NCI-H2081 (cell line): Measurements from ENCODE around the gene OR4F15.
"Not testable (repeated sequence)": the region's sequence is repeated elsewhere in the genome, so short reads cannot be mapped to it uniquely, and the experiment has no call there.

ENCODE experiments used
- DNase-seq, 2 experiments: peaks; one replicate each; lab custom pipeline; 2025; lab: John Stamatoyannopoulos, UW

The OR4F15 gene, protein sequence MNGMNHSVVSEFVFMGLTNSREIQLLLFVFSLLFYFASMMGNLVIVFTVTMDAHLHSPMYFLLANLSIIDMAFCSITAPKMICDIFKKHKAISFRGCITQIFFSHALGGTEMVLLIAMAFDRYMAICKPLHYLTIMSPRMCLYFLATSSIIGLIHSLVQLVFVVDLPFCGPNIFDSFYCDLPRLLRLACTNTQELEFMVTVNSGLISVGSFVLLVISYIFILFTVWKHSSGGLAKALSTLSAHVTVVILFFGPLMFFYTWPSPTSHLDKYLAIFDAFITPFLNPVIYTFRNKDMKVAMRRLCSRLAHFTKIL

GRCh38 chr15:101811902-101812301 is at the start of gene OR4F15:
OR4F15 (plus strand) TSS chr15:101812202; CDS start chr15:101818187, 5,985 bp downstream.
- no peak for DNase-seq

DNA sequence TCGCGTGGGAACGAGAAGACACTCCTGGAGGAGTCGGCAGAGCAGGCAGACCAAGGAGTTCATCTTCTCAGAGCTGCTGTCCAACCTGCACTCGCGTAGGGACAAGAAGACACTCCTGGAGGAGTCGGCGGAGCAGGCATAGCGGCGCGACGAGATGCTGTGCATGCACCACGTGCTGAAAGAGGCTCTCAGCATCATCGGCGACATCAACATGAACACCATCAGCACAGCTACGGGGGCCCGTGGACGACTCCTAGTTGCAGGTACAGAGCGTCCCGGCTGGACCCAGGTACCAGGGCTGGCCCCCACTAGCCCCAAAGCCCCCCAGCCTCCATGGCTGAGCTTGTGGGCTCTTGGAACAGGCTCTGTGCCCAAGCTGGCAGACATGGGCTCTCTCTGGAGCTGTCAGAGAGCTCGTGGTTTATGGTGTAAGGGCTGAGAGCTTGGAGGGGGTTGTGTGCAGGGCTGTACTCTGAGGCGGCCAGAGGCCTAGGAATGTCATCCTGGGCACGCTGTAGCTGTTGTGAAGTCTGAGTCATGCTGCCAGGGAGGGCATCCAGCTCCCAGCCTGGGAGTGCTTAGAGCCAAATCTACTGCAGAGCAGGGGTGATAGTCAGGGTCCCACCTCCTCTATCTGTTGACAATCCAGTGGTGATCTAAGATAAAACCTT is 47.2 kb upstream of the OR4F15 start:
- DNase-seq: not testable (repeated sequence)

GRCh38 chr15:101765340-101765671 is 46.7 kb upstream of the OR4F15 start:
- not testable (repeated sequence) for DNase-seq

GRCh38 chr15:101765772-101766456 is 46.1 kb upstream of the OR4F15 start:
- no peak for DNase-seq

DNA sequence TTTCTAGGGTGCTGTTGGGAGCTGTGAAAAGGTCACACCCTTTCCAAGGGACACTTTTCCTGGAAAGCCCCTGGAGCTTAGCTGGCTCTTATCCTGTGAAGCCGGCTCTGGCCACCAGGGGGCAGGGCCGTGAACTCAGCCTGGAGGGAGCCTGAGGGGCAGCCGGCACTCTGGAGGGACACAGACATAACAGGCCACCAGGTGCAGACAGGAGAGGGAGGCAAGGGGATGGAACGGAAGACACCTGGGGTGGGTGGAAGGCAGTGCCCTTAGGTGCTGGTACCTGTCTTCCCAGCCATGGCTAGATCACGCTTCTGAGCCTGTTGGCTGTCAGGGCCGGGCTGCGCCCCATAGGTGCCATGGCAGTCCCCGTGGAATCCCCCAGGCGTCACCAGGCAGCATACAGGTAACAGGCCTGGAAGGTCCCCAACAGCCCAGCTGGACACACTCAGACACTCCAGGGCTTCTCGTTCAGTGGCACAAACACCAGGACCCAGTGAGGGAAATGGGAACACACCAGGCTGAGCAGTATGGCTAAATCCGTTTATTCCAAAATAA is 44.8 kb upstream of the OR4F15 start:
- not testable (repeated sequence) for DNase-seq

GRCh38 chr15:101772921-101773320 is 39.1 kb upstream of the OR4F15 start:
- no peak for DNase-seq

DNA sequence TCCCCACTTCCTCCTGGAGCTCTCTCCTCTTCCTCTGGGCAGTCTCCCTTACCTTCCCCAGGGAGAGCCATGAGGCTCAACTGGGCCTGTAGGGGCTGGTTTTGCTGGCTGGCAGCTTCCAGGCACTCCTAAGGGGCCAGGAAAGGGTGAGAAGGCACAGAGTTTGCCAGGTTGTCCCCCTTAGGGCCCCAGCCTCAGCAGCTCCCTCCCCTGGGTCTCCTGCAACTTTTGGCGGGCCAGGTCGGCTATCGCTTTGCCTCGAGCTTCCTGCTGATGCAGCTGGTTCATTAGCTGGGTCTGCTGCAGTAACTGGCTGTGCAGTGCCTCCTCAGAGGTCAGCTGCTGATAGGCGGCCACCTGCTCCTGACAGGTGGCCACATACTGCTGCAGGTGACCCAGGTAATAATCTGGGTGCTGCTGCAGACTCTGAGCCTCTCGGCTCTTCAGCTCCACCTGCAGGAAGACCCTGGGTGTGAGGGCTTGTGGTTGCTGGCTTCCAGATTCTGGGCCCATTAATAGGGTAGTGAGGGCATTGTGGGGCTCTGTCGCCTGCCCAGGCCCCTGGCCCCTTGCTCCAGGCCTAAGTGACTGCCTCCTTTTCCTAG is 38.4 kb upstream of the OR4F15 start:
- peak; percentile 21 to 29 for DNase-seq

DNA sequence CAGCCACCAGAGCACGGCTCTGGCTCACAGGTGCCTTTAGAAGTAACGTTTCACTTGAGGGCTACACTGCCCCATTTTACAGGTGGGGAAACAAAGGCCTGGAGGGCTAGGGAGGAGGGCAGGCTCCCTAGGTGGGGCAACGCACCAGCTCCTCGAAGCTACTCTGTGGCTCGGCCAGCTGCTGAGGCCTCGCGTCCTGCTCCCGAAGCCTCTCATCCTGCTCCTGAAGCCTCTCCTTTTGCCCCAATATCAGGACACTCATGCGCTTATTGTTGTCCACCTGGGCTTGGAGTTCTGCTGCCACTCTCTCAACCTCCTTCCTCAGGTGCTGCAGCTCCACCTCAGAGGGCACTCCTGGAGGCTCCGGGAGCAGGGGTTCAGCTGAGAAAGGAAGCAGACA is 36.9 kb upstream of the OR4F15 start:
- no peak for DNase-seq

GRCh38 chr15:101778576-101778975 is 33.4 kb upstream of the OR4F15 start:
- DNase-seq: not testable (repeated sequence)

DNA sequence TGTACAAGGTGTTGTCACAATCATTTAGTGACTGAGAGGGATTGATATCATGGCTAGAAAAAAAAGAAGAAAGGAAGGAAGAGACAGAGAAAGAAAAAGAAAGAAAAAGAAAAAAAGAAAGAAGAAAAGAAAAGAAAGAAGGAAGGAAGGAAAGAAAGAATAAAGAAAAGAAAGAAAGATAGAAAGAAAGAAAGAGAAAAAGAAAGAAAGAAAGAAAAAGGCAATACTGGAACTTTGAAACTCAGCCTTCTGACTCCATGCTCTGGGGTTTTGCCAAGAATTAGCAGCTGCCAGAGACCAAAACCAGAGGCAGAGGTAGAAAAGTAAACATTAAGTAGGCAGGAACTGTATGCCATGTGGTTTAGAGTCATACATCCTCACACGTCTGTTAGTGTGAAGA is 31.8 kb upstream of the OR4F15 start:
- peak in 1 of 2 experiments; percentile 27 for DNase-seq

DNA sequence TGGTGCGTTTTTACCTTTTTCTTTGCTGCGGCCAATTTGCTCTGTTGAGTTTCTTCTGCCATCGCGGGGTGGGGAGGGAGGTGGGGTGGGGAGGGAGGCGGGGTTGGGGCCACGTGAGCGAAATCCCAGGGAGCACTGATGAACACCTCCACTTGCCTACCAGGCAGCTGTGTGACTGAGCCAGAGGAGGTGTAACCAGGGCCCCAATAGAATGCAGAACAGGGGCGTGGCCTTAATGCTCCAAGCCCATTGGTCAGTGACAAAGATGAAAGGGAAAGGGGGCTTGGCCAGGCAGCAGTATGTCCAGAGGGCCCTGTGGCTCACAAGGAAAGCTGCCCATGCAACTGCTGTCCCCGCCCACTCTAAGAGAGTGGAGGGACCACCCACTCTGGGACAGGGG is 30.1 kb upstream of the OR4F15 start:
- DNase-seq: no peak

DNA sequence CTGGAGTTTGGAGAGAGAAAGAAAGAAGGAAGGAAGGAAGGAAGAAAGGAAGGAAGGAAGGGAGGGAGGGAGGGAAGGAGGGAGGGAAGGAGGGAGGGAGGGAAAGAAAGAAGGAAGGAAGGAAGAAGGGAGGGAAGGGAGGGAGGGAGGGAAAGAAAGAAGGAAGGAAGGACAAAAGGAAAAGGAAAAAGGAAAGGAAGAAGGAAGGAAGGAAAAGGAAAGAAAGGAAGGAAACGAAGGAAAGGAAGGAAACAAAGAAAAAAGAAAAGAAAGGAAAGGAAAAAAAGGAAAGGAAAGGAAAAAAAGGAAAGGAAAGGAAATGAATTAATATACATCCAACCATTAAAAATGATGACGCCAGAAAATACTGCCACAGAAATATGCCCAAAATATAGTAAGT is 27.4 kb upstream of the OR4F15 start:
- no peak for DNase-seq

- not testable (repeated sequence) for DNase-seq
Measured at GRCh38 chr15:101786422-101786821, 25.6 kb upstream of the OR4F15 start.

- DNase-seq: not testable (repeated sequence)
Measured at GRCh38 chr15:101788001-101788400, 24.0 kb upstream of the OR4F15 start.

DNA sequence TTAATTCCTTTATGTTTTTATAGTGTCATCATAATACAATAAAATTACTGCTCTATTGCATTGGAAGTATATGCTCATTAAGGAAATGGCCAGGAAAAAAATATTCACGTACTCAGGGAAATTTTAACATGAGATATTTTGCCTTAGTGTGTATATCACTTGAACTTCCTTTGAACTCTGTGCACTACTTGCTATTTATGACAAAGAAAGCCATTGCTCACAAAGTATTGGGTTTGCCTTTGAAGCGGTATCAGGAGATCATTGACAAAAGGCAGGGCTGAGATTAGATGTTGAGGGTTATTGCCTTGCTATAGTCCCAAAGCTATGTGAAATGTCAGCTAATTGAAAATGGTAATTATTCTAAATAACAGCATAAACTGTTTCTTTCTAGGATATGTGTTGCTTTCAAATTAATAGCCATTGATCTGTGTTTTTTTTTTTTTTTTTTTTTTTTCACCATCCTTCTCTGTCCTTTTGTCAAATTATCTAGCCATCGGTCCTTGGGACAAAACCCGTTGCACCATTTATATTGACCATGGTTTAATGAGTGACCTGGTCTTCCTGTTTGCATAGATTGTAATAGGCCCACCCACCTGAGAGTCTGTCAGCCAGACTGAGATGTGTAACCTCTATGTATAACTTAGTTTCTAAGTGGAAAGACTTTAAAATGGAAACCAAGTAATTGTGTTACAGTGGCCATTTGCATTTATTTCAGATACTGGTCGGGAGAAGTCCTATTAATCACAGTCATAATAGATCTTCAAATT is 23.3 kb upstream of the OR4F15 start:
- DNase-seq: not testable (repeated sequence)

- DNase-seq: not testable (repeated sequence)
Measured at GRCh38 chr15:101790748-101791147, 21.3 kb upstream of the OR4F15 start.

DNA sequence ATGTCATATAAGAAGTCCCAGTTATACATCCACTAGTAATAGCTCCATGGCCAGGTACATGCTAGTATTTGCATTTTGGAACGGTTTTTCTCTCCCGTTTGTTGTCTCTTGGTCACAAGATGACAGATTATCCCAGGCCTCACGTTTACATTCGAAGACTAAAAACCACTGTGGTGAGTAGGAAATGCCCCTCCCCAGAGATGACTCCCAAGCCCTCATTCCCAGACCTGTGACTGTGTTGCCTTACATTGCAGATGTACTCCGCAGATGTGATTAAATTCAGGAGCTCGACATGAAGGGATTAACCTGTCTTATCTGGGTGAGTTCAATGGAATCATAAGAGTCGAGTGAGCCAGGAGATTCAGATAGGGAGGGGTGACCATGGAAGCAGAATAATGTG is 18.0 kb upstream of the OR4F15 start:
- DNase-seq: not testable (repeated sequence)

- no peak for DNase-seq
Measured at GRCh38 chr15:101795455-101795854, 16.5 kb upstream of the OR4F15 start.

- DNase-seq: no peak
Measured at GRCh38 chr15:101799665-101800064, 12.3 kb upstream of the OR4F15 start.

DNA sequence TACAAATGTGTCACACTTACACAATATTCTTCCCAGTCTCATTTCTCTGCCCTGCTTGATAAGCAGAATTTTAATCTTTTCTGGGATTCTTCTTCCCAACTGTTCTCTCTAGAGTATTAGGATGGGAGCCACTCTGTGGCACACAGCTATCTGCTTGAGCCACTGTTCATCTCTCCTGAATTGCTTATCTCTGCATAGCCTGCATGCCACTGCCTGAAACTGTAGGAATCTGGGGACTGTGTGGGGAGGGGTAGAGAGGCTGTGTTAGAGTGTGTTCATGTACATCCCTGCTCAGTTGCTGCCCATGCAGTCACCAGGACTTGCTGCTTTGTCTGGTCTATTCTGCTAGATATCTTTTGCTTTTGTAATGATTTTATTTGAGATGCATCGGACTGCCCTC is 11.0 kb upstream of the OR4F15 start:
- no peak for DNase-seq

GRCh38 chr15:101803209-101803608 is 8.8 kb upstream of the OR4F15 start, which contains the start of gene OR4F6:
OR4F6 (plus strand) TSS chr15:101803509; CDS start chr15:101805720, 2,211 bp downstream.
- DNase-seq: no peak
